ENCODE data around the gene VPS37B. TPM values are rescaled to one million over a fixed set of nuclear protein-coding genes. Genes with fewer than 3 reads are reported as not detected.

The VPS37B gene
- total and polyA plus RNA-seq, 2 donors (not counting 1 experiment from before 2014, with no cell fraction given), result 10.7 to 25.6 TPM

DNA sequence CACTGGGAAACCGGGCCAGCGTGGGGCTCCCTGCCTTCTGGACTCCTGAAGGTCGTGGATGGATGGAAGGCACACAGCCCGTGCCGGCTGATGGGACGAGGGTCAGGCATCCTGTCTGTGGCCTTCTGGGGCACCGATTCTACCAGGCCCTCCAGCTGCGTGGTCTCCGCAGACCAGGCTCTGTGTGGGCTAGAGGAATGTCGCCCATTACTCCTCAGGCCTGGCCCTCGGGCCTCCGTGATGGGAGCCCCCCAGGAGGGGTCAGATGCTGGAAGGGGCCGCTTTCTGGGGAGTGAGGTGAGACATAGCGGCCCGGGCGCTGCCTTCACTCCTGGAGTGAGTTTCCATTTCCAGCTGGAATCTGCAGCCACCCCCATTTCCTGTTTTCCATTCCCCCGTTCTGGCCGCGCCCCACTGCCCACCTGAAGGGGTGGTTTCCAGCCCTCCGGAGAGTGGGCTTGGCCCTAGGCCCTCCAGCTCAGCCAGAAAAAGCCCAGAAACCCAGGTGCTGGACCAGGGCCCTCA lies 33.8 kb downstream of the VPS37B start:
- H3K36me3 ChIP-seq (ENCODE audit: control insufficient read depth, insufficient read depth, low read length), result peaks cover 16% of the 10 kb centered on the region
- H3K27ac ChIP-seq (ENCODE audit: insufficient read depth, low read length), result no peak overlapping the region
- H2AFZ ChIP-seq (ENCODE audit: low read length), result no peak overlapping the region
- no peak overlapping the region for H3K4me2 ChIP-seq (ENCODE audit: extremely low read depth, insufficient read depth, low read length)
- H3K27me3 ChIP-seq (ENCODE audit: control insufficient read depth, insufficient read depth, low read length), result no peaks in the 10 kb centered on the region
- TF ChIP-seq, protein P1, sequence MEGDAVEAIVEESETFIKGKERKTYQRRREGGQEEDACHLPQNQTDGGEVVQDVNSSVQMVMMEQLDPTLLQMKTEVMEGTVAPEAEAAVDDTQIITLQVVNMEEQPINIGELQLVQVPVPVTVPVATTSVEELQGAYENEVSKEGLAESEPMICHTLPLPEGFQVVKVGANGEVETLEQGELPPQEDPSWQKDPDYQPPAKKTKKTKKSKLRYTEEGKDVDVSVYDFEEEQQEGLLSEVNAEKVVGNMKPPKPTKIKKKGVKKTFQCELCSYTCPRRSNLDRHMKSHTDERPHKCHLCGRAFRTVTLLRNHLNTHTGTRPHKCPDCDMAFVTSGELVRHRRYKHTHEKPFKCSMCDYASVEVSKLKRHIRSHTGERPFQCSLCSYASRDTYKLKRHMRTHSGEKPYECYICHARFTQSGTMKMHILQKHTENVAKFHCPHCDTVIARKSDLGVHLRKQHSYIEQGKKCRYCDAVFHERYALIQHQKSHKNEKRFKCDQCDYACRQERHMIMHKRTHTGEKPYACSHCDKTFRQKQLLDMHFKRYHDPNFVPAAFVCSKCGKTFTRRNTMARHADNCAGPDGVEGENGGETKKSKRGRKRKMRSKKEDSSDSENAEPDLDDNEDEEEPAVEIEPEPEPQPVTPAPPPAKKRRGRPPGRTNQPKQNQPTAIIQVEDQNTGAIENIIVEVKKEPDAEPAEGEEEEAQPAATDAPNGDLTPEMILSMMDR (conservative IDR thresholded peaks at IDR 0.05 in 1 of 2, IDR thresholded peaks at IDR 0.05 in 1 of 2; ENCODE audit: low read depth in 1 of 2, low read length in 2 of 2), result no peak
- no peak for TF ChIP-seq EZH2 (IDR thresholded peaks at IDR 0.05; ENCODE audit: low read length, missing control alignments)
- no peak overlapping the region for H3K4me3 ChIP-seq (replicated peaks in 1 of 4; ENCODE audit: control extremely low read depth in 1 of 4, insufficient read depth in 1 of 4, low read depth in 3 of 4, low read length in 4 of 4)
- no peaks in the 10 kb centered on the region for H4K20me1 ChIP-seq (ENCODE audit: control insufficient read depth, extremely low read depth, insufficient read depth, low read length)
- no peaks in the 10 kb centered on the region for H3K79me2 ChIP-seq (ENCODE audit: control insufficient read depth, insufficient read depth, low read length)
- no peaks in the 10 kb centered on the region for H3K9me3 ChIP-seq (ENCODE audit: control insufficient read depth, insufficient read depth, low read depth, low read length)
- no peak for DNase-seq (ENCODE audit: low read depth in 2 of 2)
- H3K4me1 ChIP-seq (ENCODE audit: control insufficient read depth, extremely low read depth, insufficient read depth, low read length), result no peaks in the 10 kb centered on the region
- H3K9ac ChIP-seq (ENCODE audit: insufficient read depth, low read length), result no peak overlapping the region

DNA sequence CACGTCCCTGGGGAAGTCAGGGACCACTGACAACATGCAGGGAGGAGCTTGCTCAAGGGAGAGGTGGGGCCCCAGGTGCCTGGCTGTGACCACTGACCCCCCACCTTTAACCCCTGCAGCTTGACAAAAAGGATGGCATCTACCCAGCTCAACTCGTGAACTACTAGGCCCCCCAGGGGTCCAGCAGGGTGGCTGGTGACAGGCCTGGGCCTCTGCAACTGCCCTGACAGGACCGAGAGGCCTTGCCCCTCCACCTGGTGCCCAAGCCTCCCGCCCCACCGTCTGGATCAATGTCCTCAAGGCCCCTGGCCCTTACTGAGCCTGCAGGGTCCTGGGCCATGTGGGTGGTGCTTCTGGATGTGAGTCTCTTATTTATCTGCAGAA lies 34.3 kb downstream of the VPS37B start:
- TF ChIP-seq, protein P1 (conservative IDR thresholded peaks at IDR 0.05 in 1 of 2, IDR thresholded peaks at IDR 0.05 in 1 of 2; ENCODE audit: low read depth in 1 of 2, low read length in 2 of 2), result no peak
- TF ChIP-seq EZH2 (IDR thresholded peaks at IDR 0.05; ENCODE audit: low read length, missing control alignments), result no peak
- H3K79me2 ChIP-seq (ENCODE audit: control insufficient read depth, insufficient read depth, low read length), result no peaks in the 10 kb centered on the region
- no peak overlapping the region for H3K9ac ChIP-seq (ENCODE audit: insufficient read depth, low read length)
- H3K4me3 ChIP-seq (replicated peaks in 1 of 4; ENCODE audit: control extremely low read depth in 1 of 4, insufficient read depth in 1 of 4, low read depth in 3 of 4, low read length in 4 of 4), result no peak overlapping the region
- no peak overlapping the region for H3K4me2 ChIP-seq (ENCODE audit: extremely low read depth, insufficient read depth, low read length)
- H3K4me1 ChIP-seq (ENCODE audit: control insufficient read depth, extremely low read depth, insufficient read depth, low read length), result no peaks in the 10 kb centered on the region
- H2AFZ ChIP-seq (ENCODE audit: low read length), result no peak overlapping the region
- H3K9me3 ChIP-seq (ENCODE audit: control insufficient read depth, insufficient read depth, low read depth, low read length), result no peaks in the 10 kb centered on the region
- H3K36me3 ChIP-seq (ENCODE audit: control insufficient read depth, insufficient read depth, low read length), result peaks cover 13% of the 10 kb centered on the region
- H3K27me3 ChIP-seq (ENCODE audit: control insufficient read depth, insufficient read depth, low read length), result no peaks in the 10 kb centered on the region
- H3K27ac ChIP-seq (ENCODE audit: insufficient read depth, low read length), result no peak overlapping the region
- DNase-seq (ENCODE audit: low read depth in 2 of 2), result no peak
- no peaks in the 10 kb centered on the region for H4K20me1 ChIP-seq (ENCODE audit: control insufficient read depth, extremely low read depth, insufficient read depth, low read length)

DNA sequence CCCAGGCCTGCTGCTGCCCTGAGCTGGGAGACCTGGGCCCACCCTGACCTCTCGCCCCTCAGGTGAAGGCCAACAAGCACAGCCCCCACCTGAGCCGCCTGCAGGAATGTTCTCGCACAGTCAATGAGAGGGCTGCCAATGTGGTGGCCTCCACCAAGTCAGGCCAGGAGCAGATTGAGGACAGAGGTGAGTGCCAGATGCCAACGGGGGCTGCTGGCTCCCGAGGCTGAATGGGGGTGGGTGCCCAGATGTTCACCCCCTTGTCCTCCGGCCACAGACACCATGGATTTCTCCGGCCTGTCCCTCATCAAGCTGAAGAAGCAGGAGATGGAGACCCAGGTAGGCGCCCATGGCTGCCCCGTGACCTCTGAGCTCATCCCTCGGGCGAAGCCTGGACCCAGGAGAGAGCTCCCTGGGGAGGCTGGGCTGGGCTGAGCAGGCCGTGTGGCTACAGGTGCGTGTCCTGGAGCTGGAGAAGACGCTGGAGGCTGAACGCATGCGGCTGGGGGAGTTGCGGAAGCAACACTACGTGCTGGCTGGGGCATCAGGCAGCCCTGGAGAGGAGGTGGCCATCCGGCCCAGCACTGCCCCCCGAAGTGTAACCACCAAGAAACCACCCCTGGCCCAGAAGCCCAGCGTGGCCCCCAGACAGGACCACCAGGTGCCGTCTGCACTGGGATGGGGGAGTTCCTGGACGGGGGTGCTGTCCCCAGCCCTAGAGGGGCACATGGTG lies 34.9 kb downstream of the VPS37B start:
- Histone ChIP-seq H3K9ac (ENCODE audit: insufficient read depth, low read length) (no peak overlapping the region), H3K4me3 (replicated peaks in 1 of 4; ENCODE audit: control extremely low read depth in 1 of 4, insufficient read depth in 1 of 4, low read depth in 3 of 4, low read length in 4 of 4) (no peak overlapping the region), H3K27me3 (ENCODE audit: control insufficient read depth, insufficient read depth, low read length) (no peaks in the 10 kb centered on the region), H3K4me1 (ENCODE audit: control insufficient read depth, extremely low read depth, insufficient read depth, low read length) (no peaks in the 10 kb centered on the region), H3K27ac (ENCODE audit: insufficient read depth, low read length) (no peak overlapping the region), H3K36me3 (ENCODE audit: control insufficient read depth, insufficient read depth, low read length) (peaks cover 12% of the 10 kb centered on the region), H3K79me2 (ENCODE audit: control insufficient read depth, insufficient read depth, low read length) (no peaks in the 10 kb centered on the region), H2AFZ (ENCODE audit: low read length) (no peak overlapping the region), H4K20me1 (ENCODE audit: control insufficient read depth, extremely low read depth, insufficient read depth, low read length) (no peaks in the 10 kb centered on the region), H3K4me2 (ENCODE audit: extremely low read depth, insufficient read depth, low read length) (no peak overlapping the region), H3K9me3 (ENCODE audit: control insufficient read depth, insufficient read depth, low read depth, low read length) (no peaks in the 10 kb centered on the region)
- no peak for DNase-seq (ENCODE audit: low read depth in 2 of 2)
- TF ChIP-seq, protein P1 (conservative IDR thresholded peaks at IDR 0.05 in 1 of 2, IDR thresholded peaks at IDR 0.05 in 1 of 2; ENCODE audit: low read depth in 1 of 2, low read length in 2 of 2), result no peak
- TF ChIP-seq EZH2 (IDR thresholded peaks at IDR 0.05; ENCODE audit: low read length, missing control alignments), result no peak
